GM19351 (cell line): ENCODE measurements around the gene A1CF.
"Not testable (repeated sequence)": the region's sequence is repeated elsewhere in the genome, so short reads cannot be mapped to it uniquely, and the experiment has no call there.

Source experiments
- ATAC-seq: cut with Tn5 transposase; IDR thresholded peaks from one replicate; pipeline ENCODE4 v1.9.1; 2021; ENCODE audit warnings: mild to moderate bottlenecking, moderate library complexity; ENCODE audit not compliant: unreplicated experiment

Gene A1CF

DNA sequence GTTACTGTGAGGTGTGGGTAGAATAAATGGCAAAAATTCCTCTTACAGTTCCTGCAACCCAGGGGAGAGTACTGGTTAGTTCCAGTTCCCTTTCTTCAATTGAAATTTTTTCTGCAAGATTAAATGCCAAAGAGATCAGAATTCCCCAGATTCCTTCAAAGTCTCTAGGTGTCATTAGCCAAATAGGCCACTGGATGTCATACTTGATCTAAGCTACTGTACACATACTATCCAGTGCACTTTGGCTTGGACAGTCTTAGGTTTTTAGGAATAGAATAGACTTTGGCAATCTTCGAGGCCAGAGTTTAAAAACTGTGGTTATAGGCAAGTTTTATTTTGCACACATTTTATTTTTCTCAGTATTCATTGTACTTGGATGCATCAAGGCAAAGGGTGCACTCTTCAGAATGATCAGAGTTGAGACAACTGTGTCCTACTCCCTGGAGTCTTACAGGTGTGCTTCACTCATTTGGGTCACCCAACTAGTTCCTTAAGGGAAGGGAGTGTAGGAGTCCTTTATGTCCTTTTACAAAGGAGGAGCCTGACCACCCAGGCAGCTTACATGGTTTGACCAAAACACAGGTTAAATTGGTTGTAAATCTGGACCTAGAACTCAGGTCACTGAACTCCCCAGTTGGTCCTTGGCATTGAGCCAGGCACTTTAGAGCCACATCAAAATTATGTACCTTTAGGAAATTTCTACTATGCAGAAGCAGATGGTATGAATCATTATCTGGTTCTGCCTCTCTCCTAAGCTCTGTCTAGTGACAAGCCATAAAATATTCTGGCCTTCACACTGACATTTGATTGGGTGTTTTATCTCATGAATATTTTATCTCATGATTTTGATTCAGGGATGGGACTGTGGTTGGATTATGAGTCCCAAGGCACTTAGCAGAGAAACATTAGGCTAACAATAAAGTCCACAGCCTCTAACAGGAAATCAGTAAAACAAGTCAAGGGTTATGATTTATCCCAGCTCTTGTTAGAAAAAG is 96.2 kb downstream of the A1CF start:
- ATAC-seq = peak; percentile 64

DNA sequence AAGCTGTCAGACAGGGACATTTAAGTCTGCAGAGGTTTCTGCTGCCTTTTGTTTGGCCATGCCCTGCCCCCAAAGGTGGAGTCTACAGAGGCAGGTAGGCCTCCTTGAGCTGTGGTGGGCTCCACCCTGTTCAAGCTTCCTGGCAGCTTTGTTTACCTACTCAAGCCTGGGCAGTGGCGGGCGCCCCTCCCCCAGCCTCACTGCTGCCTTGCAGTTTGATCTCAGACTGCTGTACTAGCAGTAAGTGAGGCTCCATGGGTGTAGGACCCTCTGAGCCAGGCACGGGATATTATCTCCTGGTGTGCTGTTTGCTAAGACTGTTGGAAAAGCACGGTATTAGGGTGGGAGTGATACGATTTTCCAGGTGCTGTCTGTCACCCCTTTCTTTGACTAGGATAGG is 97.5 kb downstream of the A1CF start:
- ATAC-seq = not testable (repeated sequence)

GRCh38 chr10:50782017-50782416 is 103.4 kb downstream of the A1CF start:
- not testable (repeated sequence) for ATAC-seq

GRCh38 chr10:50780036-50780435 is 105.4 kb downstream of the A1CF start:
- not testable (repeated sequence) for ATAC-seq

DNA sequence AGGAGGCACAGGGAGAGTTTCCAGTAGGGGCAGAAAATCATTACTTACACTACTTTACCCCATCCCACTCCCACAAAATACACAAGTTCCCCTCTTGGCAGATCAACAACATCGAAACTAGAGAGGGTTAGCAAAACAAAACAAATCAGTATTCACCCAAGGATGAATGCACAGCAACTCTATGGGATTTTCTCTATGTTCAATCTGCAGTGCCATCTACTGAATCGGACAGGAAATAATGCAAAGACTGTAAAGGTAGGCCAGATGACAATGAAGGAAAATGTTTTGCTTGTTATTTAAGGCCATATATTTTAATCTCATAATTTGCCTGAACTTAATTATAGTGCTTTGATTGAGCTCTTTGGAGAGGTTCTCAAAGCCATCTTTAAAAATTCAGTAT is 110.6 kb downstream of the A1CF start:
- not testable (repeated sequence) for ATAC-seq

GRCh38 chr10:50772042-50772441 is 113.4 kb downstream of the A1CF start:
- not testable (repeated sequence) for ATAC-seq

DNA sequence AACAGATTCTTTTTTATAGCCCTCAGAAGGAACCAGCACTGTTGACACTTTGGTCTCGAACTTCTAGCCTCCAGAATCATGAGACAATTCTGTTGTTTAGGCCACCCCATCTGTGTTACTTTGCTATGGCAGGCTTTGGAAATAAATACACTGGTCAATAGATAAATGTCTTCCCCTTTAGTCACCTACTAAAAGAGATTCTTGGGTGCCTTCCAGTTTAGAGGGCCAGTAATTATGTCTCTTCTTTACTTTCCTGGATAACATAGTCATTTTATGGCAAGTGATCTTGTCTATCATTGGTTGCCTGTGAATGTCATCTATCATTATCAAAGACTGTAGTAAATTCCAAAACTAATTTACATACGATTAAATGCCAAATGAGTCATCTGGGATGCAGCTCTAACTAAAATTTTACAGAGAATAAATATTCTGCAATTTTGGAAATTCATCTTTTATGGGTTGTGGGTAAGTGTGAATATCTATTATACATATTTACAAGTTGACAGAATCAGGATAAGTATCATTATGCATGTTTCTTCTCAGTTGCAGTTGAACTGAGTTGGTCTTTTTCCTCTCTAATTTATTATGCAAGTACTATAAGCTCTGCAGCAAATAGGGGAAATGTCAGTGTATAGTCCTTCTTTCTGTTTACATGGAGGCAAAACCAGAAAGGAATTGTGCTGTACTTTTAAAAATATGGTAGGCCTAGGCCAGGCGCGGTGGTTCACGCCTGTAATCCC is 118.5 kb downstream of the A1CF start:
- ATAC-seq = not testable (repeated sequence)
